ENCODE data around the gene PIP4K2A. TPM values are rescaled to one million over a fixed set of nuclear protein-coding genes. Genes with fewer than 3 reads are reported as not detected.

The PIP4K2A gene
- total RNA-seq, 1 donor from 2014 or later, result 17.9 TPM

DNA sequence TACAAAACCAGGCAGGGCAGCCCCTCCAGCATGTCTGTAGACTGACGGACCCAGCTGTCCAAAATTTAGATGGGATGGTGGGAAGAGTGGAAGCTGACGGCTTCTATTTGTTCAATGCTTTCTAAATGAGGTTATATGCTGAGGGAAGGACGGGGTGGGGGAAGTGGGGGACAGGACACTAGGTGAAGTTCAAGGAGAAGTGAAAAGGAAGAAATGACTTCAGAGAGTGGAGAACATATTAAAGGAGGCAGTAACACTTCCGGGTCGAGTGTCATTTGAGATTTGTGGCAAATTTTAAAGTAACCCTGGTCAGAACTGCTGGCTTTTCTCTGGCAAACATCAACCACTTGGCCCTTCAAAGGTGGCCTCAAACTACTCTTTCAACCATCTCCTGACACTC is 9.4 kb downstream of the PIP4K2A start:
- no peaks in the 10 kb centered on the region for H3K27me3 ChIP-seq (ENCODE audit: control insufficient read depth, insufficient read depth, low read length)
- no peaks in the 10 kb centered on the region for H3K36me3 ChIP-seq (ENCODE audit: control insufficient read depth, insufficient read depth, low read length)
- H3K4me3 ChIP-seq (ENCODE audit: low read depth, low read length), result no peak overlapping the region
- TF ChIP-seq, protein P1, sequence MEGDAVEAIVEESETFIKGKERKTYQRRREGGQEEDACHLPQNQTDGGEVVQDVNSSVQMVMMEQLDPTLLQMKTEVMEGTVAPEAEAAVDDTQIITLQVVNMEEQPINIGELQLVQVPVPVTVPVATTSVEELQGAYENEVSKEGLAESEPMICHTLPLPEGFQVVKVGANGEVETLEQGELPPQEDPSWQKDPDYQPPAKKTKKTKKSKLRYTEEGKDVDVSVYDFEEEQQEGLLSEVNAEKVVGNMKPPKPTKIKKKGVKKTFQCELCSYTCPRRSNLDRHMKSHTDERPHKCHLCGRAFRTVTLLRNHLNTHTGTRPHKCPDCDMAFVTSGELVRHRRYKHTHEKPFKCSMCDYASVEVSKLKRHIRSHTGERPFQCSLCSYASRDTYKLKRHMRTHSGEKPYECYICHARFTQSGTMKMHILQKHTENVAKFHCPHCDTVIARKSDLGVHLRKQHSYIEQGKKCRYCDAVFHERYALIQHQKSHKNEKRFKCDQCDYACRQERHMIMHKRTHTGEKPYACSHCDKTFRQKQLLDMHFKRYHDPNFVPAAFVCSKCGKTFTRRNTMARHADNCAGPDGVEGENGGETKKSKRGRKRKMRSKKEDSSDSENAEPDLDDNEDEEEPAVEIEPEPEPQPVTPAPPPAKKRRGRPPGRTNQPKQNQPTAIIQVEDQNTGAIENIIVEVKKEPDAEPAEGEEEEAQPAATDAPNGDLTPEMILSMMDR (IDR thresholded peaks at IDR 0.05; ENCODE audit: insufficient read depth, low read length, severe bottlenecking), result no peak
- DNase-seq (ENCODE audit: low read depth) (no peak), FAIRE-seq (no peak)

DNA sequence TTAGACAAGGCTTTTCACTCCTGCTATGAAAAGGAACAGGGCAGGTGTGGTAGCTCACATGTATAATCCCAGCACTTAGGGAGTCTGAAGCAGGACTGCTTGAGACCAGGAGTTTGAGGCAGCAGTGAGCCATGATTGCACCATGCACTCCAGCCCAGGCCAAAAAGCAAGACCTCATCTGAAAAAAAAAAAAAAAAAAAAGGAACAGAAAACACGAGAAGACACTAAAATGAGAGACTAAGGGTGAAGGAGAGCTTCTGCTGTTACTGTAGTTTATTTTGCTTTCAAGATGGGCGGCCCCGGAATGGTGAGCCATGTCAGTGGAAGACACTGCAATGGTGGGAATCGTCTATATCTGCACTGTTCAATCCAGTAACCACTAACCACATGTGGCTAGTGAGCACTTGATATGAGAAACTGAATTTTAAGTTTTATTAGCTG is 9.9 kb downstream of the PIP4K2A start:
- no peak for DNase-seq (ENCODE audit: low read depth)
- H3K27me3 ChIP-seq (ENCODE audit: control insufficient read depth, insufficient read depth, low read length), result no peaks in the 10 kb centered on the region
- FAIRE-seq, result no peak
- TF ChIP-seq, protein P1 (IDR thresholded peaks at IDR 0.05; ENCODE audit: insufficient read depth, low read length, severe bottlenecking), result no peak
- no peak overlapping the region for H3K4me3 ChIP-seq (ENCODE audit: low read depth, low read length)
- no peaks in the 10 kb centered on the region for H3K36me3 ChIP-seq (ENCODE audit: control insufficient read depth, insufficient read depth, low read length)

DNA sequence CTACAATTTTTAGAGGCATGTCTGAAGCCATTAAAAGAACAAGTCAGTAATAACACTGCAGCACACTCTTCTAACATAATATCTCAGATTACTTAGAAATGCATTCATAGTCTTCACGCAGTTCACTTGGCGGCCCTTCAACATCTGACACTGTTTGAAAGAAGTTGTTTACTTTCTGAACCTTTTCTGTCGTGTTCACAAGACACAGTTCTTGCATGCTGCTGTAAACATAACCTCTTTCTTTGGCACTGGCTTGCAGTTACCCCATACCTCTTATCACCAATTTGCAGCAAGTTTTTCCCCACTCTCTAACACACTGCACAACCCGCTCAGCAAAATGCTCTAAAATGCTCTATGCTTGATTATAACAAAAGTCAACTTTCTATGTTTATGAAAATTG is 12.0 kb downstream of the PIP4K2A start:
- no peaks in the 10 kb centered on the region for H3K27me3 ChIP-seq (ENCODE audit: control insufficient read depth, insufficient read depth, low read length)
- no peaks in the 10 kb centered on the region for H3K36me3 ChIP-seq (ENCODE audit: control insufficient read depth, insufficient read depth, low read length)
- TF ChIP-seq, protein P1 (IDR thresholded peaks at IDR 0.05; ENCODE audit: insufficient read depth, low read length, severe bottlenecking), result no peak
- peak; percentile 50 for FAIRE-seq
- DNase-seq (ENCODE audit: low read depth), result no peak
- no peak overlapping the region for H3K4me3 ChIP-seq (ENCODE audit: low read depth, low read length)

DNA sequence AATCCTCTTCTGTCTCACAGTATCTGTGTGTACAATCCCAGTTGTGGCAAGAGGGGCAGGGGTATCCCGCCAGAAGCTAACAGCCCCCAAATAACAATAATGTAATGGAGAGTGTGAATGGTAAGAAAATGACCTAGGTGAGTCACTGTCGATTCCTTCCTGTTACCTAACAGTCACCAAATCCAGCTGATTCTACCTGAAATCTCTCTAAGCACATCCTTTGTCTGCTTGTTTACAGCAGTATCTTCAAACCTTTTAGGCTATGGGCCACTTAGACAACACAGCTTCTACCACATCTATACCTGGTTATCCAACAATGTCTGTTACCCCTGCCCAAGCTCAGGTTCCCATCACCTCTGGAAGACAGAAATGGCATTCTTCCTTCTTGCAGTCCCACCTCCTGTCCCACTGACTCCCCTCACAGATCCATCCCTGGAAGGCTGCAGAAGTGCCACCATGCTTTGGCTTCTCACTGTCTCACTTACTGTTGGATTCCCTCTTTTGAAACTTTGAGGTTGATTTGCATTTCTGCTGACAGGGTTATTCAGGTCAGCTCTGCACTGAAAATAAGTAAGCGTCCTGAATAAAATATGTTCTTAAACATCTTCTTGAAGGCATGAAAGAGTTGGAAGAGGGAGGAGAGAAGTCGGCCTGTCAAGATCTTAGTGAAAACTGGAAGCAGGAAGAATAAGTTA is 13.1 kb downstream of the PIP4K2A start:
- H3K4me3 ChIP-seq (ENCODE audit: low read depth, low read length), result no peak overlapping the region
- TF ChIP-seq, protein P1 (IDR thresholded peaks at IDR 0.05; ENCODE audit: insufficient read depth, low read length, severe bottlenecking), result no peak
- no peaks in the 10 kb centered on the region for H3K36me3 ChIP-seq (ENCODE audit: control insufficient read depth, insufficient read depth, low read length)
- DNase-seq (ENCODE audit: low read depth), result no peak
- peak; percentile 58 for FAIRE-seq
- H3K27me3 ChIP-seq (ENCODE audit: control insufficient read depth, insufficient read depth, low read length), result no peaks in the 10 kb centered on the region

DNA sequence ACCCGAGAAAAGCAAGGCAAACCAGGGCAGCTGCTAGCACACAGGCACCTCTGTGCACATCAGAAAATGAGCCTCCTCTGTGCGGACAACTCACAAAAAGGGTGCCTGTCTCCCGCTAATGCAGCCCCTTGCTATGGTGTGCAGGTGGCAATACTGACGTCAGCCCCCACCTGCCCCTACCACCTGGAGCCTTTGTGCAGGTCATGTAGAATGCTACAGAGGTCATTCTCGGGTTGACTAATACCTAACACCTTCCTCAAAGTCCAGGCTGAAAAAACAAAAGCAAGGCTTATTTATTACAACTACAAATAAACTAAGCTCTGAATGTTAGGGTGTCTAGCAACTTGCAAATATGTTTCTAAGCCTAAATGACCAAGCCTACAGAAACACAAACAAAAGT is 13.9 kb downstream of the PIP4K2A start:
- no peaks in the 10 kb centered on the region for H3K36me3 ChIP-seq (ENCODE audit: control insufficient read depth, insufficient read depth, low read length)
- H3K27me3 ChIP-seq (ENCODE audit: control insufficient read depth, insufficient read depth, low read length), result no peaks in the 10 kb centered on the region
- FAIRE-seq, result no peak
- no peak overlapping the region for H3K4me3 ChIP-seq (ENCODE audit: low read depth, low read length)
- DNase-seq (ENCODE audit: low read depth), result no peak
- TF ChIP-seq, protein P1 (IDR thresholded peaks at IDR 0.05; ENCODE audit: insufficient read depth, low read length, severe bottlenecking), result no peak

DNA sequence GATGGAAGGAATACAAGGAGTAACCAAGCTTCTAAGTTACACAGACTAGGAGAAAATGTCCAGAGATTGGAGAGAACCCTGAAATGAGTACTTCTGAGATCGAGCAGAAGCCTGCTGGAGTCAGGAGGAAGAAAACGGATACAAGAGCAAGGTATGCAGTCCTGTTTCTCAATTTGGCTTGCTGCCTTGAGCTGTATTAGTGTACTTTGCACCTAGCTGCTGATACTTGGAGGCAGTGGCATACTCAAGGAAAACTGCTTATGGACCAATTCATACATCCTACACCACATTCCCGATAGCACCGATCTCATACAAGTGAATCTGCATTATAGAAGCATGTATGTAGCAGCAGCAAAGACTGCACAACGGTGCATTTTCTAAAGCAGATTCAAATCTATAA is 14.4 kb downstream of the PIP4K2A start:
- H3K27me3 ChIP-seq (ENCODE audit: control insufficient read depth, insufficient read depth, low read length), result no peaks in the 10 kb centered on the region
- H3K36me3 ChIP-seq (ENCODE audit: control insufficient read depth, insufficient read depth, low read length), result no peaks in the 10 kb centered on the region
- TF ChIP-seq, protein P1 (IDR thresholded peaks at IDR 0.05; ENCODE audit: insufficient read depth, low read length, severe bottlenecking), result no peak
- DNase-seq (ENCODE audit: low read depth) (peak; percentile 11), FAIRE-seq (no peak)
- no peak overlapping the region for H3K4me3 ChIP-seq (ENCODE audit: low read depth, low read length)

Data from bronchial epithelial cell (primary cell).